ENCODE results near the gene EXOC3L4. TPM values are rescaled to one million over a fixed set of nuclear protein-coding genes. Genes with fewer than 3 reads are reported as not detected.

EXOC3L4 gene
- polyA plus RNA-seq, 3 donors, result 2.3 to 8.3 (median 6.1) TPM

- no peak for DNase-seq
Observed at GRCh38 chr14:103121121-103121845, 26.8 kb downstream of the EXOC3L4 start.

GRCh38 chr14:103121846-103122584 lies 27.5 kb downstream of the EXOC3L4 start:
- peak; percentile 94 for DNase-seq

GRCh38 chr14:103122585-103122946 lies 28.0 kb downstream of the EXOC3L4 start:
- no peak for DNase-seq

- DNase-seq, result no peak
Observed at GRCh38 chr14:103122947-103123633, 28.6 kb downstream of the EXOC3L4 start, which contains the start of gene TNFAIP2. TSS of gene TNFAIP2 (plus strand) at chr14:103123461. CDS start at chr14:103126458, 2,997 bp downstream.

- no peak for DNase-seq
Observed at GRCh38 chr14:103123634-103124500, 29.3 kb downstream of the EXOC3L4 start.

- no peak for DNase-seq
Observed at GRCh38 chr14:103124501-103125001, 30.0 kb downstream of the EXOC3L4 start.

- no peak for DNase-seq
Observed at GRCh38 chr14:103125098-103126070, 30.9 kb downstream of the EXOC3L4 start.

- DNase-seq, result no peak
Observed at GRCh38 chr14:103126088-103126872, 31.8 kb downstream of the EXOC3L4 start.

- DNase-seq, result peak; percentile 71
Observed at GRCh38 chr14:103126873-103127304, 32.4 kb downstream of the EXOC3L4 start.

- DNase-seq, result no peak
Observed at GRCh38 chr14:103127356-103127755, 32.8 kb downstream of the EXOC3L4 start.

GRCh38 chr14:103127861-103128598 lies 33.5 kb downstream of the EXOC3L4 start:
- DNase-seq, result no peak

GRCh38 chr14:103128631-103129300 lies 34.2 kb downstream of the EXOC3L4 start:
- DNase-seq, result no peak

GRCh38 chr14:103129301-103130016 lies 34.9 kb downstream of the EXOC3L4 start:
- DNase-seq, result no peak

- DNase-seq, result no peak
Observed at GRCh38 chr14:103130017-103130764, 35.7 kb downstream of the EXOC3L4 start.

- peak; percentile 72 for DNase-seq
Observed at GRCh38 chr14:103130965-103131364, 36.4 kb downstream of the EXOC3L4 start.

GRCh38 chr14:103131580-103131979 lies 37.1 kb downstream of the EXOC3L4 start:
- no peak for DNase-seq
